HepG2 (cell line): ENCODE data around the gene TAB2. TPM values are rescaled to one million over a fixed set of nuclear protein-coding genes. Genes with fewer than 3 reads are reported as not detected.
A peak's percentile ranks its signal among the peaks of the same experiment; 100 is the strongest.

Source experiments
- ATF4 ChIP-seq, 2 experiments: fragments of 450-650 bp in 1 of 2; sonication (generic) in 1 of 2; formaldehyde crosslinking; IDR thresholded peaks; 2 replicates each; pipeline versions ENCODE4 v1.5.0 to v1.8.0; 2020 to 2022; ENCODE audit warnings: mild to moderate bottlenecking in 1 of 2, missing genetic modification reagents in 1 of 2
- FOXA3 ChIP-seq: IDR thresholded peaks from 2 replicates; pipeline ENCODE4 v1.6.1; 2016; ENCODE audit warnings: missing genetic modification reagents, missing compliant biosample characterization
- HES4 ChIP-seq: sonication (generic); formaldehyde crosslinking; IDR thresholded peaks from 2 replicates; pipeline ENCODE4 v1.9.0; 2021; ENCODE audit warnings: mild to moderate bottlenecking, missing genetic modification reagents, borderline replicate concordance
- NFATC3 ChIP-seq: sonication (generic); formaldehyde crosslinking; IDR thresholded peaks from 2 replicates; pipeline ENCODE4 v1.5.1; 2020; ENCODE audit warnings: mild to moderate bottlenecking, missing genetic modification reagents
- RNF2 ChIP-seq: fragments of 450-650 bp; conservative IDR thresholded peaks from 2 replicates; pipeline ENCODE4 v1.6.1; 2016; ENCODE audit warnings: low read depth
- TCF7 ChIP-seq: sonication (generic); IDR thresholded peaks from 2 replicates; pipeline ENCODE4 v1.6.1; 2016; ENCODE audit warnings: antibody characterized with exemption, low read depth
- ZFP62 ChIP-seq: sonication (generic); formaldehyde crosslinking; IDR thresholded peaks from 2 replicates; pipeline ENCODE4 v1.4.0; 2020; ENCODE audit warnings: missing genetic modification reagents
- ZMAT3 ChIP-seq: sonication (generic); formaldehyde crosslinking; conservative IDR thresholded peaks from 2 replicates; pipeline ENCODE4 v1.7.0; 2021; ENCODE audit warnings: missing genetic modification reagents
- ZNF660 ChIP-seq: sonication (generic); formaldehyde crosslinking; IDR thresholded peaks from 2 replicates; pipeline ENCODE4 v1.5.1; 2020; ENCODE audit warnings: mild to moderate bottlenecking, low read depth, missing genetic modification reagents, borderline replicate concordance
- ZNF780A ChIP-seq: sonication (generic); formaldehyde crosslinking; IDR thresholded peaks from 2 replicates; pipeline ENCODE4 v1.8.0; 2022; ENCODE audit warnings: mild to moderate bottlenecking, missing genetic modification reagents, moderate library complexity
- ZNF790 ChIP-seq: sonication (generic); formaldehyde crosslinking; IDR thresholded peaks from 2 replicates; pipeline ENCODE4 v1.8.0; 2022; ENCODE audit warnings: missing genetic modification reagents, mild to moderate bottlenecking, borderline replicate concordance
- polyA plus RNA-seq, 8 experiments: library from polyadenylated mRNA; depleted of rRNA in 3 of 8; stranded (reverse) in 7 of 8; unstranded in 1 of 8; fragments of >200 nt; fragmentation: Illumina TruSeq in 4 of 8; extraction: Trizol in 4 of 8; gene quantifications; 2 replicates each; pipeline versions ENCODE4 v1.2.1 to v1.2.3, GENCODE V29; 2011 to 2016; ENCODE audit warnings: low read depth in 4 of 8, missing spikeins in 1 of 8, mixed read lengths in 1 of 8; ENCODE audit not compliant: insufficient read depth in 1 of 8
- total RNA-seq, 5 experiments: library from RNA; depleted of rRNA; stranded (reverse); fragments of >200 nt; fragmentation: Illumina TruSeq; extraction: Trizol; gene quantifications; 2 replicates each; pipeline ENCODE4 v1.2.3, GENCODE V29; 2016; ENCODE audit warnings: low read depth in 1 of 5
- TF ChIP-seq, protein P1 (sequence below): sonication (generic); formaldehyde crosslinking; IDR thresholded peaks from 2 replicates; pipeline ENCODE4 v1.9.0; 2021; ENCODE audit warnings: mild to moderate bottlenecking, missing genetic modification reagents
- TF ChIP-seq, protein P2 (sequence below): sonication (generic); formaldehyde crosslinking; IDR thresholded peaks from 2 replicates; pipeline ENCODE4 v1.4.0; 2020; ENCODE audit warnings: missing genetic modification reagents

Gene TAB2
- total and polyA plus RNA-seq, 2 of the 13 experiments (the other 11 are each of a cell fraction or from before 2014, with no cell fraction given) = 23.7 to 50.2 TPM

GRCh38 chr6:149316740-149317643, 520 bp upstream of the TAB2 start (continued):
- TF ChIP-seq ZNF790 (peak; percentile 66; the same call in 1 of the 2 replicates), ZFP62 (CRISPR knock-in tag) (no peak), NFATC3 (CRISPR knock-in tag) (0 out of 2 replicates have a peak, but pooled peaks have one; percentile 28), RNF2 (no peak), ATF4 (CRISPR knock-in tag; IDR thresholded peaks at IDR 0.05) (peak in 1 of 2 experiments; percentile 27; a peak in 1 of 4 replicates), FOXA3 (CRISPR knock-in tag) (peak; percentile 39; the same call in 1 of the 2 replicates), ZNF660 (CRISPR knock-in tag) (no peak), HES4 (peak; percentile 77; the same call in 1 of the 2 replicates), ZNF780A (CRISPR knock-in tag) (peak; percentile 43; the same call in 1 of the 2 replicates), ZMAT3 (CRISPR knock-in tag) (no peak; the same call in none of the 2 replicates), TCF7 (no peak)
- TF ChIP-seq, protein P1, sequence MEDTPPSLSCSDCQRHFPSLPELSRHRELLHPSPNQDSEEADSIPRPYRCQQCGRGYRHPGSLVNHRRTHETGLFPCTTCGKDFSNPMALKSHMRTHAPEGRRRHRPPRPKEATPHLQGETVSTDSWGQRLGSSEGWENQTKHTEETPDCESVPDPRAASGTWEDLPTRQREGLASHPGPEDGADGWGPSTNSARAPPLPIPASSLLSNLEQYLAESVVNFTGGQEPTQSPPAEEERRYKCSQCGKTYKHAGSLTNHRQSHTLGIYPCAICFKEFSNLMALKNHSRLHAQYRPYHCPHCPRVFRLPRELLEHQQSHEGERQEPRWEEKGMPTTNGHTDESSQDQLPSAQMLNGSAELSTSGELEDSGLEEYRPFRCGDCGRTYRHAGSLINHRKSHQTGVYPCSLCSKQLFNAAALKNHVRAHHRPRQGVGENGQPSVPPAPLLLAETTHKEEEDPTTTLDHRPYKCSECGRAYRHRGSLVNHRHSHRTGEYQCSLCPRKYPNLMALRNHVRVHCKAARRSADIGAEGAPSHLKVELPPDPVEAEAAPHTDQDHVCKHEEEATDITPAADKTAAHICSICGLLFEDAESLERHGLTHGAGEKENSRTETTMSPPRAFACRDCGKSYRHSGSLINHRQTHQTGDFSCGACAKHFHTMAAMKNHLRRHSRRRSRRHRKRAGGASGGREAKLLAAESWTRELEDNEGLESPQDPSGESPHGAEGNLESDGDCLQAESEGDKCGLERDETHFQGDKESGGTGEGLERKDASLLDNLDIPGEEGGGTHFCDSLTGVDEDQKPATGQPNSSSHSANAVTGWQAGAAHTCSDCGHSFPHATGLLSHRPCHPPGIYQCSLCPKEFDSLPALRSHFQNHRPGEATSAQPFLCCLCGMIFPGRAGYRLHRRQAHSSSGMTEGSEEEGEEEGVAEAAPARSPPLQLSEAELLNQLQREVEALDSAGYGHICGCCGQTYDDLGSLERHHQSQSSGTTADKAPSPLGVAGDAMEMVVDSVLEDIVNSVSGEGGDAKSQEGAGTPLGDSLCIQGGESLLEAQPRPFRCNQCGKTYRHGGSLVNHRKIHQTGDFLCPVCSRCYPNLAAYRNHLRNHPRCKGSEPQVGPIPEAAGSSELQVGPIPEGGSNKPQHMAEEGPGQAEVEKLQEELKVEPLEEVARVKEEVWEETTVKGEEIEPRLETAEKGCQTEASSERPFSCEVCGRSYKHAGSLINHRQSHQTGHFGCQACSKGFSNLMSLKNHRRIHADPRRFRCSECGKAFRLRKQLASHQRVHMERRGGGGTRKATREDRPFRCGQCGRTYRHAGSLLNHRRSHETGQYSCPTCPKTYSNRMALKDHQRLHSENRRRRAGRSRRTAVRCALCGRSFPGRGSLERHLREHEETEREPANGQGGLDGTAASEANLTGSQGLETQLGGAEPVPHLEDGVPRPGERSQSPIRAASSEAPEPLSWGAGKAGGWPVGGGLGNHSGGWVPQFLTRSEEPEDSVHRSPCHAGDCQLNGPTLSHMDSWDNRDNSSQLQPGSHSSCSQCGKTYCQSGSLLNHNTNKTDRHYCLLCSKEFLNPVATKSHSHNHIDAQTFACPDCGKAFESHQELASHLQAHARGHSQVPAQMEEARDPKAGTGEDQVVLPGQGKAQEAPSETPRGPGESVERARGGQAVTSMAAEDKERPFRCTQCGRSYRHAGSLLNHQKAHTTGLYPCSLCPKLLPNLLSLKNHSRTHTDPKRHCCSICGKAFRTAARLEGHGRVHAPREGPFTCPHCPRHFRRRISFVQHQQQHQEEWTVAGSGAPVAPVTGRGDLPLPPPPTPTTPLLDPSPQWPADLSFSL (CRISPR knock-in tag) = 0 out of 2 replicates have a peak, but pooled peaks have one; percentile 34
- TF ChIP-seq, protein P2, sequence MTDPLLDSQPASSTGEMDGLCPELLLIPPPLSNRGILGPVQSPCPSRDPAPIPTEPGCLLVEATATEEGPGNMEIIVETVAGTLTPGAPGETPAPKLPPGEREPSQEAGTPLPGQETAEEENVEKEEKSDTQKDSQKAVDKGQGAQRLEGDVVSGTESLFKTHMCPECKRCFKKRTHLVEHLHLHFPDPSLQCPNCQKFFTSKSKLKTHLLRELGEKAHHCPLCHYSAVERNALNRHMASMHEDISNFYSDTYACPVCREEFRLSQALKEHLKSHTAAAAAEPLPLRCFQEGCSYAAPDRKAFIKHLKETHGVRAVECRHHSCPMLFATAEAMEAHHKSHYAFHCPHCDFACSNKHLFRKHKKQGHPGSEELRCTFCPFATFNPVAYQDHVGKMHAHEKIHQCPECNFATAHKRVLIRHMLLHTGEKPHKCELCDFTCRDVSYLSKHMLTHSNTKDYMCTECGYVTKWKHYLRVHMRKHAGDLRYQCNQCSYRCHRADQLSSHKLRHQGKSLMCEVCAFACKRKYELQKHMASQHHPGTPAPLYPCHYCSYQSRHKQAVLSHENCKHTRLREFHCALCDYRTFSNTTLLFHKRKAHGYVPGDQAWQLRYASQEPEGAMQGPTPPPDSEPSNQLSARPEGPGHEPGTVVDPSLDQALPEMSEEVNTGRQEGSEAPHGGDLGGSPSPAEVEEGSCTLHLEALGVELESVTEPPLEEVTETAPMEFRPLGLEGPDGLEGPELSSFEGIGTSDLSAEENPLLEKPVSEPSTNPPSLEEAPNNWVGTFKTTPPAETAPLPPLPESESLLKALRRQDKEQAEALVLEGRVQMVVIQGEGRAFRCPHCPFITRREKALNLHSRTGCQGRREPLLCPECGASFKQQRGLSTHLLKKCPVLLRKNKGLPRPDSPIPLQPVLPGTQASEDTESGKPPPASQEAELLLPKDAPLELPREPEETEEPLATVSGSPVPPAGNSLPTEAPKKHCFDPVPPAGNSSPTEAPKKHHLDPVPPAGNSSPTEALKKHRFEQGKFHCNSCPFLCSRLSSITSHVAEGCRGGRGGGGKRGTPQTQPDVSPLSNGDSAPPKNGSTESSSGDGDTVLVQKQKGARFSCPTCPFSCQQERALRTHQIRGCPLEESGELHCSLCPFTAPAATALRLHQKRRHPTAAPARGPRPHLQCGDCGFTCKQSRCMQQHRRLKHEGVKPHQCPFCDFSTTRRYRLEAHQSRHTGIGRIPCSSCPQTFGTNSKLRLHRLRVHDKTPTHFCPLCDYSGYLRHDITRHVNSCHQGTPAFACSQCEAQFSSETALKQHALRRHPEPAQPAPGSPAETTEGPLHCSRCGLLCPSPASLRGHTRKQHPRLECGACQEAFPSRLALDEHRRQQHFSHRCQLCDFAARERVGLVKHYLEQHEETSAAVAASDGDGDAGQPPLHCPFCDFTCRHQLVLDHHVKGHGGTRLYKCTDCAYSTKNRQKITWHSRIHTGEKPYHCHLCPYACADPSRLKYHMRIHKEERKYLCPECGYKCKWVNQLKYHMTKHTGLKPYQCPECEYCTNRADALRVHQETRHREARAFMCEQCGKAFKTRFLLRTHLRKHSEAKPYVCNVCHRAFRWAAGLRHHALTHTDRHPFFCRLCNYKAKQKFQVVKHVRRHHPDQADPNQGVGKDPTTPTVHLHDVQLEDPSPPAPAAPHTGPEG = no peak
